Activated naive CD8-positive, alpha-beta T cell treated with anti-CD3 and anti-CD28 coated beads, Interleukin-2, amount 10 ng/mL, durations not matched to agents 7 days and 5 days (primary cell): ENCODE data around the gene PTPRN2. TPM values are rescaled to one million over a fixed set of nuclear protein-coding genes. Genes with fewer than 3 reads are reported as not detected.

Experiments used
- ATAC-seq: fragments of 150-1000 bp; cut with Tn5 transposase; one replicate; pipeline ENCODE4 v1.10.0; 2021; ENCODE audit warnings: low read depth, moderate library complexity
- POLR2A ChIA-PET: fragments of 350-600 bp; sonication (Branson Sonifier 250); formaldehyde crosslinking; loops from one replicate; lab custom pipeline; 2021; ENCODE audit warnings: antibody characterized with exemption; lab: Charles Lee
- DNase-seq: peaks from one replicate; pipeline ENCODE4 v3.0.0; 2021
- H3K27ac Mint-ChIP-seq: one replicate; pipeline ENCODE4 v1.8.0; 2022; ENCODE audit warnings: mild to moderate bottlenecking, mixed read lengths
- H3K27me3 Mint-ChIP-seq: one replicate; pipeline ENCODE4 v1.8.0; 2022; ENCODE audit warnings: mild to moderate bottlenecking, moderate library complexity, mixed read lengths
- H3K36me3 Mint-ChIP-seq: one replicate; pipeline ENCODE4 v1.8.0; 2021; ENCODE audit warnings: mild to moderate bottlenecking, mixed read lengths
- H3K4me1 Mint-ChIP-seq: one replicate; pipeline ENCODE4 v1.8.0; 2021; ENCODE audit warnings: mixed read lengths
- H3K4me3 Mint-ChIP-seq: one replicate; pipeline ENCODE4 v1.8.0; 2022; ENCODE audit warnings: mild to moderate bottlenecking, moderate library complexity, mixed read lengths
- H3K9me3 Mint-ChIP-seq: one replicate; pipeline ENCODE4 v1.8.0; 2021; ENCODE audit warnings: mixed read lengths
- total RNA-seq, 2 experiments: library from RNA; stranded (reverse); gene quantifications; one replicate each; pipeline ENCODE4 v1.2.3, GENCODE V29; 2021

Gene PTPRN2
- total RNA-seq, 2 experiments from 2014 or later = 4.5 to 4.9 TPM

DNA sequence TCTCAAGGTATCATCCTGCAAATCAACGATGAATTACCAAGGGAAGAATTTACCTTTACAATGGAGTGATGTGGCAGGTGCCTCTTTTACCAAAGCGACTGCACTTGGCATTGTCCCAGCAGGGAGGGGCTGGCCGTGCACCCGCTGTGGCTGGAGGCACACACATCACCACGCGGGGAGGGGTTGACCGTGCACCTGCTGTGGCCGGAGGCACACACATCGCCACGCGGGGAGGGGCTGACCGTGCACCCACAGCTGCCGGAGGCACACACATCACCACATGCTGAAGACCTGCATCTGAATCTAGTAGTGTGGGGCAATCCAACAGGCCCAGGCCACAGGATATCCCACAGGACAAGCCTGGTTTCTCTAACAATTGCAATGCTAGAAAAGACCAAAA is 757.3 kb downstream of the PTPRN2 start:
- H3K27me3 Mint-ChIP-seq = no peaks in the 10 kb centered on the region

DNA sequence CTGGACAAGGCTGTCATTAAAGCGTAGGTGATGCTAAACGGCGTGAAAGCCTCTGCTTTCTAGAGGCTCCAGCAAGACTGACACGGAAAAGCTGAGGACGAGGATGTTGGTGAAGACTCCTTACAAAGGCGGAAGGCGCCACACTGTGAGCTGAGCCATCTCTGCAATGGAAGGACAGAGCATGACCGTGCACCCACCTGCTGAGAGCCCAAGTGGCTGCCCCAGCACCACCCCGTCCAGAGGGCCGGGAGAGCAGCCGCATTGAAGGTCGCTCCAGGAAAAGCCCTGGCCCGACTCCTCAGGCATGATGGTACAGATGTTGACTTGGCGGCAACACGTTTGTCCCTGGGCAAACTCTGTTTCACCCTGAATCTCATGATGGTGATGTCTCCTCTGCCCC is 758.1 kb downstream of the PTPRN2 start:
- Mint-ChIP-seq H3K27me3 (no peaks in the 10 kb centered on the region), H3K27ac (no peak overlapping the region), H3K36me3 (no peaks in the 10 kb centered on the region), H3K4me1 (peaks cover 4% of the 10 kb centered on the region), H3K4me3 (no peak overlapping the region), H3K9me3 (no peaks in the 10 kb centered on the region)
- POLR2A ChIA-PET = no interaction called here
- ATAC-seq = no peak
- DNase-seq = no peak

More for the DNA sequence above, 757.3 kb downstream of the PTPRN2 start:
- Mint-ChIP-seq H3K27ac (no peak overlapping the region), H3K36me3 (no peaks in the 10 kb centered on the region), H3K4me3 (no peak overlapping the region), H3K9me3 (no peaks in the 10 kb centered on the region), H3K4me1 (peaks cover 4% of the 10 kb centered on the region)
- DNase-seq (no peak), ATAC-seq (no peak)
- POLR2A ChIA-PET = no interaction called here

DNA sequence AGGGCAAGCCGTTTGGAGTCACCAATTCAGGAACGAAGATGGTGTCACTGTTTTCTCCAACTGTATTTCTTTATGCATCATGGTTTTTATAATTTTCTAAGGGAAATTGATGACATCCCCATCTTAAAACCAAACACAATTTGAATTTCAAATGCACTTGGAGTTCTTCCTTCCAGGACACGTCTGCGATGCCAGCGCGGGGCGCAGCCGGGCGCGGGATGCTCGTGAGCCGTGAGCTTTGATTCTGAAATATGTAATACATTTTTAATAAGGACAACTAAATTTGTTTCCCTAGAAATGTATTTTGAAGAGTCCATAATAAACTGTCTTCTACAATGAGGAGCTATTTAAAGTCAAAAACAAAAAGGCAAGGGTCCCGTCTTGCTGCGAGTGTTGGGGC is 758.7 kb downstream of the PTPRN2 start:
- no peaks in the 10 kb centered on the region for H3K9me3 Mint-ChIP-seq
- H3K27ac Mint-ChIP-seq = no peak overlapping the region
- no peak for DNase-seq
- H3K27me3 Mint-ChIP-seq = no peaks in the 10 kb centered on the region
- no peaks in the 10 kb centered on the region for H3K36me3 Mint-ChIP-seq
- POLR2A ChIA-PET = no interaction called here
- H3K4me1 Mint-ChIP-seq = peaks cover 4% of the 10 kb centered on the region
- H3K4me3 Mint-ChIP-seq = no peak overlapping the region
- ATAC-seq = no peak

DNA sequence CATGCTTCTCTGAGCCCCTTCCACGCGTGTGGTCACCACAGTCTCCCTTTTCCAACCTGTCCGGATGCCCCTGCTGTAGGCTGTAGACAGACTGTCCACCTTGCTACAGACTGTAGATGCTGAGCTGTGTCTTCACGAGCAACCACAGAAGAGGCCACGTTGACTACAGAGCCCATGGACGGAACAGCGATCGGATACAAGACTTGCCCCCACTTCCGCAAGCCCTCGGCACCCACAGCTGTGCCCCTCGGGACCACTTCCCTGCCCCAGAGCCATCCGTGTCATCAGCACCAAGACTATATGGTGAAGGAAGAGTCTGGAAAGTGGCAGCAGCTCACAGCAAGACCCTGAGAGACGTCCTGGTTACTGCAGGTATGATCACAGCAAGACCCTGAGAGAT is 759.4 kb downstream of the PTPRN2 start:
- Mint-ChIP-seq H3K27ac (no peak overlapping the region), H3K4me3 (no peak overlapping the region), H3K9me3 (no peaks in the 10 kb centered on the region), H3K4me1 (peaks cover 4% of the 10 kb centered on the region), H3K36me3 (no peaks in the 10 kb centered on the region), H3K27me3 (no peaks in the 10 kb centered on the region)
- ATAC-seq (no peak), DNase-seq (no peak)
- POLR2A ChIA-PET = no interaction called here

DNA sequence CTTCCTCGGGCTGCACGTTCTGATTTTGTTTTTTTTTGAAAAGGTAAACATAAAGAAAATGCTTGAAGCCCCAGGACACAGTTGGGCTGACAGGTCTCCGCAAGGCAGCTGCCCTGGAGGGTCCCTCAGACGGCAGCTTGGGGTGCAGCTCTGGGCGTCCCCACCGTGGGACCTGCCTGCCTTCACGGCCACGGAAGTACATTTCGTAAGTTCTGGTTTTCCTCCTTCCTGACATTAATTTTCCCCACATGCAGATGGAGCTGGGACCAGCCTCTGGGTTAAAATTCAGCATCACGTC is 759.8 kb downstream of the PTPRN2 start:
- no peaks in the 10 kb centered on the region for H3K27me3 Mint-ChIP-seq
- H3K36me3 Mint-ChIP-seq = no peaks in the 10 kb centered on the region
- POLR2A ChIA-PET = no interaction called here
- no peak overlapping the region for H3K27ac Mint-ChIP-seq
- H3K9me3 Mint-ChIP-seq = no peaks in the 10 kb centered on the region
- peaks cover 4% of the 10 kb centered on the region for H3K4me1 Mint-ChIP-seq
- no peak overlapping the region for H3K4me3 Mint-ChIP-seq
- no peak for ATAC-seq
- no peak for DNase-seq

DNA sequence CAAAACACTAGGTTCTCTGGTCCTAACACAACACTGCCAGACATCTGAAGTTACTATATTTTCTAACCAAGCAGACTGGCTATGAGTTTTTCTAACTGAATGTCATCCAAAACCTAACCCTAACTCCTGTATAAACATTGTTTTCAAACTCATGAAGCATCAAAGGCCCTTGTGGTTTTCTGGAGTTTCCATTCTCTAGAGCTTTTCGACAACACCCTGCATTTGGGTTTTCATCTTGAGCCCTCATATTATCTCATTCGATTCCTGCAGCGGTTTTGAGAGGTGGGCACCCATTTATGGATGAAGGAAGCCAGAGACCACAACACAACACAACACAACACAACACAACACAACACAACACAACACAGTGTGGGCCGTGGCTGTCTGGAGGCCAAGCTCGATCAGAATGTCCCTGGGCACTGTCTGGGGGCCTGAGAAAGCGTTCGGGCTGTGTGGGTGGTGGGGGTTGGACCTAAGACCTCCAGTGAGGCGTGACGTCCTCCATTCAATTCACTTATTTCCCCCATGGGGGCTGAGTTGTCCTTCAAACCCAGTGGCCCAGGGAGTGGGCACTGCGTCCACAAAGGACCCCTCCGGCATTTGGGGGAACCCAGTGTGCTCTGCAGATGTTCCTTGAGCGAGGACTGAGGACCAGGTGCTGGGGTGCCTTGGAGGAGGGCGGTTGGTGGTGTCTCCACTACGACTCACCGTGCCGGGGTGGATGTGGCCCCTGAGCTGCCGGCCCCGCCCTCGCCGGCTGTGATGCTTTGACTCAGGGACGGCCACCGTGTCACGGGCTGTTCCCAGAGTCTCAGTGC is 760.4 kb downstream of the PTPRN2 start:
- H3K27ac Mint-ChIP-seq = no peak overlapping the region
- POLR2A ChIA-PET = no interaction called here
- H3K27me3 Mint-ChIP-seq = no peaks in the 10 kb centered on the region
- peaks cover 4% of the 10 kb centered on the region for H3K4me1 Mint-ChIP-seq
- H3K9me3 Mint-ChIP-seq = no peaks in the 10 kb centered on the region
- no peaks in the 10 kb centered on the region for H3K36me3 Mint-ChIP-seq
- H3K4me3 Mint-ChIP-seq = no peak overlapping the region
- DNase-seq (no peak), ATAC-seq (peak; percentile 18)

DNA sequence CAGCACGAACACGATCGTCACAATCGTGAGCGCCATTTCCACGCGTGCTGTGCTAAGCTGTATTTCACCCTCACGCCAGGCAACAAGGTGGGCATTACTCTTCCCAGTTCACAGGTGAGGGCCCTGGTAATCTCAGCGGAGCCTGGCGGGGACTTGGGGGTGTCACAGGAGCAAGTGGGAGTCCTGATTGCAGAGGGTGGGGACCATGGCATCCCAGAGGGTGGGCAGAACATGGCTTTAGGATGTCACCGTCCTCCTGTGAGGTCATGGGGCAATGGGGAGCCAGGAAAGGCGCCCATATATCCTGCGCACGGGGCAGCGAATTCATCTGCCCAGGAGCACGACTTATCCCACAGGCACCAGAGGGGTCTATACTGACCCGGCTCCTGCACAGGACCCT is 761.1 kb downstream of the PTPRN2 start:
- no peak for DNase-seq
- ATAC-seq = no peak
- no peaks in the 10 kb centered on the region for H3K9me3 Mint-ChIP-seq
- H3K27me3 Mint-ChIP-seq = no peaks in the 10 kb centered on the region
- no peaks in the 10 kb centered on the region for H3K36me3 Mint-ChIP-seq
- no peak overlapping the region for H3K4me3 Mint-ChIP-seq
- no peak overlapping the region for H3K27ac Mint-ChIP-seq
- POLR2A ChIA-PET = no interaction called here
- H3K4me1 Mint-ChIP-seq = peaks cover 4% of the 10 kb centered on the region

DNA sequence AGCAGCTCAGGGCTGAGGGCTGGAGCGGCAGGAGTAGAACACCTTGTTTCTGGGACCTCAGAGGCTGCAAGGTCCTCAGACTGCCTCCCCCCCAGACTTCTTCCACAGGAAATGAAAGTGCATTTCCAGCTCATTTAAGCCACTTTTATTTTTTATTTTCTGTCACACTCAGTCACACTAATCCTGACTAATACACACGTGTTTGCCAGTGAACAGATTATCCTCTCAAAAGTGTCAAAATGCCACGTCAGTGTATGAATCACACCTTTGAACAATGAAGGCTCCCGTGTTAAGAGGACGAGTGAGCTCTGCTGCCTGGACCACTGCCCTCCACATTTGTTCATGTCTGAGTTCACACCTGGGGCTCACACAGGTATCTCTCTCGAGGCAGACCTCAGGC is 762.3 kb downstream of the PTPRN2 start:
- POLR2A ChIA-PET = no interaction called here
- Mint-ChIP-seq H3K27ac (no peak overlapping the region), H3K36me3 (no peaks in the 10 kb centered on the region), H3K9me3 (no peaks in the 10 kb centered on the region), H3K4me1 (peaks cover 4% of the 10 kb centered on the region), H3K4me3 (no peak overlapping the region), H3K27me3 (no peaks in the 10 kb centered on the region)
- no peak for DNase-seq
- no peak for ATAC-seq

DNA sequence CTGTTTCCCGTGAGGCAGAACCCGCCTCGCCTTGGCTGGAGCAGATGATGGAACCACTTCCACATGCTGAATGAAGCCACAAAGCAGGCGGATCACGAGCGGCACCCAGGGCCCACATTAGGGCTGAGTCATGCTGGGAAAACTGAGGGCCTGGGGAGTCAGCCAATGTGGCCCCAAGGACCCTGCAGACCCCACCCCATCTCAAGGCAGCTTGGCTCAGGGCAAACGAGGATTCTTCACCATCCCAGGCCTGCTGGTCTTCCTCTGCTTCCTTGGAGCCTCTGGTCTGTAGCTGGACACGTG is 762.9 kb downstream of the PTPRN2 start:
- no peak for ATAC-seq
- H3K36me3 Mint-ChIP-seq = no peaks in the 10 kb centered on the region
- no peak overlapping the region for H3K4me3 Mint-ChIP-seq
- no peaks in the 10 kb centered on the region for H3K9me3 Mint-ChIP-seq
- DNase-seq = no peak
- peaks cover 4% of the 10 kb centered on the region for H3K4me1 Mint-ChIP-seq
- no peak overlapping the region for H3K27ac Mint-ChIP-seq
- no peaks in the 10 kb centered on the region for H3K27me3 Mint-ChIP-seq
- POLR2A ChIA-PET = no interaction called here

DNA sequence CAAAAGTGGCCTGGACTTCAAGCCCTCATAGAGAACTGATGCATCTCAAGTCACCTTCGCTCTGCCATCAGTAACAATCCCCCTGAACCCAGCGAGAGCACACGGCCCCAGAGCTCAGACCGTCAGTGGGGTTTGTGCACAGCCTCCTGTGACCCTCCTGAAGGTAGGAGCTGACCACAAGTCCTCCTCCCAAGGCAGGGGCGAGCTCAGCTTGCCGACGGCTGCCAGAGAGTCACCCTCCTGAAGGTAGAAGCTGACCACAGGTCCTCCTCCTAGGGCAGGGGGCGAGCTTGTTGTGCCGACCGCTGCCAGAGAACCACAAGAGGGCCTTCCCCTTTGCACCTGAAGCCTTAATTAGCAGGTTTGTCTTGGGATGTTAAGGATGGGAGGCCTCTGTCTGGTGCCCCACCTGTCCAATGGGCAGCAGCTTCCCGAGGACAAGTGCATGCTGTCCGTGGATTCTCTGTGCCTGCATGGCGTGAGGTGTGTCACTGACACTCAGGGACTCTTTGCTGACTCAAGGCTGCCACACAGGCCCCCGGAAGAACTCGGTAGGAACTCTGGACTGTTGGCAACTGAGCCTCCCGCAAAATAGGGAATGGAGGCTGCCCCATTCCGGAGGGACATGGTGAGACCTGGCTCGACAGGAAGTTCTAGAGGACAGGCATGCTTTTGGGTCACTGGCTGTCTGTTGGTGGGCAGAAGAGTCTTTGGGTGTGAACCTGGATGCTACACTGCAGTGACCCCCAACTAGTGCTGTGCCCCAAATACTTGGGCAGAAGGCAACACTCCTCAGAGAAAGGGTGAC is 763.4 kb downstream of the PTPRN2 start:
- Mint-ChIP-seq H3K27ac (no peak overlapping the region), H3K4me3 (no peak overlapping the region), H3K27me3 (no peaks in the 10 kb centered on the region), H3K9me3 (no peaks in the 10 kb centered on the region), H3K36me3 (no peaks in the 10 kb centered on the region), H3K4me1 (peaks cover 4% of the 10 kb centered on the region)
- POLR2A ChIA-PET = no interaction called here
- ATAC-seq (no peak), DNase-seq (no peak)

DNA sequence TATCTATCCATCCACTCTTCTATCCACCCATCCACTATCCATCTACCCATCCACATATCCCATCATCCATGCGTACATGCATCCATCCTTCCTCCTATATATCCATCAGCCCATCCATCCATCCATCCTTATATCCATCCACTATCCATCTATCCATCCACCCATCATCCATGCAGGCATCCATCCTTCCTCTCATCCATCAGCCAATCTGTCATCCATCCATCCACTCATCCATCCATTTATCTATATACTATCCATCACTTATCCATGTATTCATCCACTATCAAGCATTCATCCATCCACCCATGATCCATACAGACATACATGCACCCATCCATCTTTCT is 765.0 kb downstream of the PTPRN2 start:
- POLR2A ChIA-PET = no interaction called here
- no peak overlapping the region for H3K27ac Mint-ChIP-seq
- DNase-seq = no peak
- peaks cover 4% of the 10 kb centered on the region for H3K4me1 Mint-ChIP-seq
- no peak overlapping the region for H3K4me3 Mint-ChIP-seq
- H3K27me3 Mint-ChIP-seq = no peaks in the 10 kb centered on the region
- no peaks in the 10 kb centered on the region for H3K36me3 Mint-ChIP-seq
- no peak for ATAC-seq
- H3K9me3 Mint-ChIP-seq = peaks cover 3% of the 10 kb centered on the region

DNA sequence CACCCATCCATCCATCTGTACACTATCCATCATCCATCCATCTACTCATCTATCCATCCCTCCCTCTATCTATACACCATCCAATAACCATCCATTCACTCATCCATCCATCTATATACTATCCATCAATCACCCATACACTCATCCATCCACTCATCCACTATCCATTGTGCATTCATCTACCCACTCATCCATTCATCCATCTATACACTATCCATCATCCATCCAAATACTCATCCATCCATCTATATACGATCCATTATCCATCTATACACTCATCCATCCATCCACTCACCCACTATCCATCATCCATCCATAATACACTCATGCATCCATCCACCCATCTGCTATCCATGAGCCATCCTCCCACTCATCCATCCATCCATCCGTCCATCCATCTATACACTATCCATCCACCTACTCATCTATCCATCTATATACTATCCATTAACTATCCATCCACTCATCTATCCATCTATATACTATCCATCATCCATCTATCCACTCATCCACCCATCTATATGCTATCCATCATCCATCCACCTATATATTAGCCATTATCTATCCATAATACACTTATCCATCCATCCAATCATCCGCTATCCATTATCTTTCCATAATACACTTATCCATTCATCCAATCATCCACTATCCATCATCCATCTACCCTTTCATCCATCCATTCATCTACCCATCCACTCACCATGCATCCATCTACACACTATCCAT is 765.5 kb downstream of the PTPRN2 start:
- POLR2A ChIA-PET = no interaction called here

DNA sequence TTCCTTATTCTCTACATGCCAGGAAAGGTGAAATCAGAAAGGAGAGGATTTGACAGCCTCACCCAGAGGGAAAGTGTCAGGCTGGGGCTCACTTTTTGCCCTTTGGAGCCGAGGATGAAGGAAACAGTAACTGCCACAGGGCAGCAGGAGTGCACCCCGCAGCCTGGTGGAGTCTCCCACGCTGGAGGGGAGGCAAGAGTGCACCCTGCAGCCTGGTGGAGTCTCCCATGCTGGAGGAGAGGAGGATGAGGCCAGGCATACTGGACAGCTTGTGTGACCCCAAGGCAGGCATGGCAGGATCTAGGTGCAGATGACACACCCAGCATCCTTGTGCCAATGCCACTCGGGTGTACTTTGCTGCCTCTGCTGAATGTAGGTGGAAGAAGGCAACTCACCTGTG is 766.8 kb downstream of the PTPRN2 start:
- Mint-ChIP-seq H3K4me1 (no peaks in the 10 kb centered on the region), H3K9me3 (peaks cover 3% of the 10 kb centered on the region)

More for the DNA sequence above, 765.5 kb downstream of the PTPRN2 start:
- DNase-seq (no peak), ATAC-seq (no peak)
- no peak overlapping the region for H3K27ac Mint-ChIP-seq
- no peaks in the 10 kb centered on the region for H3K27me3 Mint-ChIP-seq
- no peak overlapping the region for H3K4me3 Mint-ChIP-seq
- H3K9me3 Mint-ChIP-seq = peaks cover 3% of the 10 kb centered on the region
- no peaks in the 10 kb centered on the region for H3K36me3 Mint-ChIP-seq
- H3K4me1 Mint-ChIP-seq = peaks cover 3% of the 10 kb centered on the region

DNA sequence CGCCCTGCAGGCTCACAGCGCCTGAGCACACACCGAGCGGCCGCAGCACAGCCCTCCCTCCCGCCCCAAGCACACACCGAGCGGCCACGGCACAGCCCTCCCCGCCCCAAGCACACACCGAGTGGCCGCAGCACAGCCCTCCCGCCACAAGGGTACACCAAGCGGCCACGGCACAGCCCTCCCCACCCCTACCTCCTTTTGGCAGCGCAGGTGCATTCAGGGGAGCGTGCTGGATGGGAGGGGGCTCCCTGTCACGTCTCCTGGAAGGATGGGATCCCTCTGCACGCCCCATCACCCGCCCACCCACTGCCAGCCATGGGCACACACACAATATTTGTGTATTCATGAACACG is 768.2 kb downstream of the PTPRN2 start:
- no peak for DNase-seq
- Mint-ChIP-seq H3K9me3 (peaks cover 3% of the 10 kb centered on the region), H3K27me3 (no peaks in the 10 kb centered on the region), H3K4me1 (no peaks in the 10 kb centered on the region), H3K27ac (no peak overlapping the region), H3K36me3 (no peaks in the 10 kb centered on the region), H3K4me3 (no peak overlapping the region)
- ATAC-seq = no peak
- POLR2A ChIA-PET = no interaction called here

More for the DNA sequence above, 766.8 kb downstream of the PTPRN2 start:
- Mint-ChIP-seq H3K27me3 (no peaks in the 10 kb centered on the region), H3K27ac (no peak overlapping the region), H3K36me3 (no peaks in the 10 kb centered on the region), H3K4me3 (no peak overlapping the region)
- ATAC-seq (no peak), DNase-seq (no peak)
- POLR2A ChIA-PET = no interaction called here
